Liver (tissue), 9 donors: ENCODE data around the gene TAGLN. TPM values are rescaled to one million over a fixed set of nuclear protein-coding genes. Genes with fewer than 3 reads are reported as not detected.
"Not testable (repeated sequence)": the region's sequence is repeated elsewhere in the genome, so short reads cannot be mapped to it uniquely, and the experiment has no call there.

ENCODE experiments used
- DNase-seq: peaks from one replicate; pipeline ENCODE4 v3.0.0-alpha.2; 2017; ENCODE audit warnings: low spot score
- H3K27ac ChIP-seq, 2 donors: one replicate each; pipeline ENCODE4 v1.7.0; 2013; ENCODE audit warnings: inconsistent platforms in 2 of 2, low read length in 2 of 2, control low read depth in 1 of 2, low read depth in 1 of 2, mild to moderate bottlenecking in 1 of 2
- H3K27me3 ChIP-seq, 4 donors: one replicate each; pipeline versions ENCODE4 v1.6.1 to v1.7.0; 2013; ENCODE audit warnings: low read length in 3 of 4, inconsistent platforms in 1 of 4, mild to moderate bottlenecking in 1 of 4, moderate library complexity in 1 of 4; ENCODE audit not compliant: control insufficient read depth in 4 of 4, insufficient read depth in 4 of 4
- H3K36me3 ChIP-seq, 4 donors: one replicate each; pipeline versions ENCODE4 v1.6.1 to v1.7.0; 2013; ENCODE audit warnings: low read length in 3 of 4, mild to moderate bottlenecking in 3 of 4, low read depth in 1 of 4, moderate library complexity in 1 of 4; ENCODE audit not compliant: control insufficient read depth in 4 of 4, insufficient read depth in 3 of 4
- H3K4me1 ChIP-seq, 4 donors: one replicate each; pipeline versions ENCODE4 v1.6.1 to v1.7.0; 2013; ENCODE audit warnings: low read length in 3 of 4, mild to moderate bottlenecking in 3 of 4, moderate library complexity in 1 of 4; ENCODE audit not compliant: control insufficient read depth in 4 of 4, insufficient read depth in 4 of 4
- H3K4me3 ChIP-seq, 3 donors: one replicate each; pipeline versions ENCODE4 v1.6.1 to v1.7.0; 2013; ENCODE audit warnings: low read length in 3 of 3, control low read depth in 1 of 3, low read depth in 1 of 3, mild to moderate bottlenecking in 1 of 3
- H3K9ac ChIP-seq, 2 donors: one replicate each; pipeline ENCODE4 v1.7.0; 2013; ENCODE audit warnings: low read length in 2 of 2, mild to moderate bottlenecking in 2 of 2, moderate library complexity in 2 of 2, control low read depth in 1 of 2, low read depth in 1 of 2
- H3K9me3 ChIP-seq, 4 donors: one replicate each; pipeline versions ENCODE4 v1.6.1 to v1.7.0; 2013; ENCODE audit warnings: low read length in 3 of 4; ENCODE audit not compliant: control insufficient read depth in 4 of 4
- EGR1 ChIP-seq, 2 donors: IDR thresholded peaks; 2 replicates each; pipeline ENCODE4 v1.6.1; 2016 to 2018; ENCODE audit warnings: antibody characterized with exemption in 2 of 2, low read depth in 2 of 2
- FOXA1 ChIP-seq: IDR thresholded peaks from 2 replicates; pipeline ENCODE4 v1.6.1; 2016; ENCODE audit warnings: antibody characterized with exemption
- RXRA ChIP-seq, 2 donors: IDR thresholded peaks; 2 replicates each; pipeline ENCODE4 v1.6.1; 2017 to 2018; ENCODE audit warnings: antibody characterized with exemption in 2 of 2, mild to moderate bottlenecking in 1 of 2
- SP1 ChIP-seq: IDR thresholded peaks from 2 replicates; pipeline ENCODE4 v1.6.1; 2018; ENCODE audit warnings: antibody characterized with exemption, mild to moderate bottlenecking
- YY1 ChIP-seq: IDR thresholded peaks from 2 replicates; pipeline ENCODE4 v1.6.1; 2016; ENCODE audit warnings: antibody characterized with exemption, mild to moderate bottlenecking
- WGBS: extraction: QIAGEN DNeasy Blood & Tissue Kit; methylation state at CpG from one replicate; pipeline ENCODE4 v1.1.7; 2013; 5-methylcytosine and 5-hydroxymethylcytosine counted together
- polyA plus RNA-seq, 2 donors: library from polyadenylated mRNA; stranded (reverse) in 1 of 2; unstranded in 1 of 2; fragments of 200-250 nt in 1 of 2; fragments of >200 nt in 1 of 2; fragmentation: Nextera tagmentation in 1 of 2; extraction: Ambion mirVana in 1 of 2; gene quantifications; one replicate each; pipeline versions ENCODE4 v1.2.1 to v1.2.3, GENCODE V29; 2013 to 2015
- total RNA-seq, 2 donors: library from RNA; depleted of rRNA; stranded (reverse); fragments of >200 nt; gene quantifications; one replicate each; pipeline ENCODE4 v1.2.3, GENCODE V29; 2014
- TF ChIP-seq, protein P1 (sequence below): fragments of 150-350 bp; IDR thresholded peaks from 2 replicates; pipeline ENCODE4 v1.5.1; 2017; ENCODE audit warnings: improper control_type of control experiment, low read depth, low read length; ENCODE audit not compliant: missing input control
- TF ChIP-seq, protein P2 (sequence below): IDR thresholded peaks from 2 replicates; pipeline ENCODE4 v1.6.1; 2016; ENCODE audit warnings: antibody characterized with exemption
- TF ChIP-seq, protein P3 (sequence below): IDR thresholded peaks from 2 replicates; pipeline ENCODE4 v1.6.1; 2016; ENCODE audit warnings: antibody characterized with exemption
- donor health status: healthy.
- donor health status: healthy.
- donor health status: healthy.
- donor health status: healthy.
- donor health status: healthy.

Gene TAGLN
- total and polyA plus RNA-seq, 4 donors, result 7.4 to 309 (median 96.2) TPM

DNA sequence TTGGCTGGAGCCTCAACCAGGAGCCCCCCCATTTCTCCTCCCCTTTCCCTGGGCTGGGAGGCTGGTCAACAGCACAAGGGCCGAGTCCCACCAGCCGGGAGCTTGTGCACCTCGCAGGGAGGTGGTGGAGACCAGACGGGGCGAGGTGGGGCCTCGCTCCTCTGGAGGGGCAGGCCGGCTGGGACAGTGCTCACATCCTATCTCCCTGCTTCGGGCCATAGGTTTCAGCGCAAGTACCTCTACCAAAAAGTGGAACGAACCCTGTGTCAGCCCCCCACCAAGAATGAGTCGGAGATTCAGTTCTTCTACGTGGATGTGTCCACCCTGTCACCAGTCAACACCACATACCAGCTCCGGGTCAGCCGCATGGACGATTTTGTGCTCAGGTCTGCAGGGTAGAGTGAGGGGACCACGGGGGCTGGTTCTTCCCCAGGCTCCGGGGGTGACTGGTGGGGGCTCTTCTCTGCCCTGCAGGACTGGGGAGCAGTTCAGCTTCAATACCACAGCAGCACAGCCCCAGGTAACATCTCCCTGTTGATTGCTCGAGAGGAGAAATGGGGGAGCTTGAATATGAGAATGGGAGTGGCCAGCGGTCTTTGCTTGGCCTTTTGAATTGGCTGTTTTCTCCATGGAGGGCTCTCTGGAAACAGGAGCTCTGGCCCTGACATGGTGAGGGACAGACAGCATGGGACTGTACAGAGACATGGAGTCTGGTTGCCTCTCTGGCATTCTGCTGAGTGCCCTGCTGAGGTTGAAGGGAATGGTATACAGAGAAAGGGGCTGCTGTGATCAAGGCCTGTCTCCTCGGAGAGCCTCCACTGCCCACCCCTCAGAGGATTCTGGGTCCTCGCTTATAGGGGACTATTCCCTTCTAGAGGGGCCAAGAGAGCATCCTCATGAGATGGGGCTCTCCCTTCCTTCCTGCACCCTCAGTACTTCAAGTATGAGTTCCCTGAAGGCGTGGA lies 17.3 kb upstream of the TAGLN start:
- H3K9me3 ChIP-seq, result no peaks in the 10 kb centered on the region
- H3K4me1 ChIP-seq, result peaks cover 4 to 23% (median 18%) of the 10 kb centered on the region in 4 donors
- H3K27me3 ChIP-seq, result no peaks in the 10 kb centered on the region
- no peak for TF ChIP-seq RXRA (IDR thresholded peaks at IDR 0.05)
- TF ChIP-seq, protein P1, sequence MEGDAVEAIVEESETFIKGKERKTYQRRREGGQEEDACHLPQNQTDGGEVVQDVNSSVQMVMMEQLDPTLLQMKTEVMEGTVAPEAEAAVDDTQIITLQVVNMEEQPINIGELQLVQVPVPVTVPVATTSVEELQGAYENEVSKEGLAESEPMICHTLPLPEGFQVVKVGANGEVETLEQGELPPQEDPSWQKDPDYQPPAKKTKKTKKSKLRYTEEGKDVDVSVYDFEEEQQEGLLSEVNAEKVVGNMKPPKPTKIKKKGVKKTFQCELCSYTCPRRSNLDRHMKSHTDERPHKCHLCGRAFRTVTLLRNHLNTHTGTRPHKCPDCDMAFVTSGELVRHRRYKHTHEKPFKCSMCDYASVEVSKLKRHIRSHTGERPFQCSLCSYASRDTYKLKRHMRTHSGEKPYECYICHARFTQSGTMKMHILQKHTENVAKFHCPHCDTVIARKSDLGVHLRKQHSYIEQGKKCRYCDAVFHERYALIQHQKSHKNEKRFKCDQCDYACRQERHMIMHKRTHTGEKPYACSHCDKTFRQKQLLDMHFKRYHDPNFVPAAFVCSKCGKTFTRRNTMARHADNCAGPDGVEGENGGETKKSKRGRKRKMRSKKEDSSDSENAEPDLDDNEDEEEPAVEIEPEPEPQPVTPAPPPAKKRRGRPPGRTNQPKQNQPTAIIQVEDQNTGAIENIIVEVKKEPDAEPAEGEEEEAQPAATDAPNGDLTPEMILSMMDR, result no peak
- TF ChIP-seq, protein P2, sequence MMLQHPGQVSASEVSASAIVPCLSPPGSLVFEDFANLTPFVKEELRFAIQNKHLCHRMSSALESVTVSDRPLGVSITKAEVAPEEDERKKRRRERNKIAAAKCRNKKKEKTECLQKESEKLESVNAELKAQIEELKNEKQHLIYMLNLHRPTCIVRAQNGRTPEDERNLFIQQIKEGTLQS, result no peak
- no peak overlapping the region for H3K27ac ChIP-seq
- no peak overlapping the region for H3K4me3 ChIP-seq
- no peak for DNase-seq
- H3K36me3 ChIP-seq, result peaks cover 3 to 30% (median 12%) of the 10 kb centered on the region in 4 donors
- WGBS, result 95% methylated on average over 22 of the region's 22 CpGs
- no peak overlapping the region for H3K9ac ChIP-seq

DNA sequence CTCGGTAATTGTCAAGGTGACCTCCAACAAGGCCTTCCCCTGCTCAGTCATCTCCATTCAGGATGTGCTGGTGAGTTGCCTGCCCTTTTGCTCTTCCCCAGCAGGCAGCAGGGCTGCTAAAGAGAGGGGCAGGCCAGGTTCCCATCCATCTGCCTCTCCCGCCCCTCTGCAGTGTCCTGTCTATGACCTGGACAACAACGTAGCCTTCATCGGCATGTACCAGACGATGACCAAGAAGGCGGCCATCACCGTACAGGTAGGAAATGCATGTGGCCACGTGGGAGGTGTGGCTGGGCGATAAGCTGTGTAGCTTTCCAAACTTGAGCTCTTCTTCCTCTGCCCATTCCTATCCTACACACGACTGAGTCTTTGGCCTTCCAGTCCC lies 16.6 kb upstream of the TAGLN start:
- Histone ChIP-seq H3K9ac (no peak overlapping the region), H3K4me3 (no peak overlapping the region), H3K27me3 (no peaks in the 10 kb centered on the region), H3K27ac (no peak overlapping the region), H3K4me1 (peaks cover 4 to 23% (median 18%) of the 10 kb centered on the region in 4 donors), H3K36me3 (peaks cover 3 to 37% (median 15%) of the 10 kb centered on the region in 4 donors), H3K9me3 (no peaks in the 10 kb centered on the region)
- DNase-seq, result peak; percentile 30
- no peak for TF ChIP-seq YY1
- TF ChIP-seq, protein P3, sequence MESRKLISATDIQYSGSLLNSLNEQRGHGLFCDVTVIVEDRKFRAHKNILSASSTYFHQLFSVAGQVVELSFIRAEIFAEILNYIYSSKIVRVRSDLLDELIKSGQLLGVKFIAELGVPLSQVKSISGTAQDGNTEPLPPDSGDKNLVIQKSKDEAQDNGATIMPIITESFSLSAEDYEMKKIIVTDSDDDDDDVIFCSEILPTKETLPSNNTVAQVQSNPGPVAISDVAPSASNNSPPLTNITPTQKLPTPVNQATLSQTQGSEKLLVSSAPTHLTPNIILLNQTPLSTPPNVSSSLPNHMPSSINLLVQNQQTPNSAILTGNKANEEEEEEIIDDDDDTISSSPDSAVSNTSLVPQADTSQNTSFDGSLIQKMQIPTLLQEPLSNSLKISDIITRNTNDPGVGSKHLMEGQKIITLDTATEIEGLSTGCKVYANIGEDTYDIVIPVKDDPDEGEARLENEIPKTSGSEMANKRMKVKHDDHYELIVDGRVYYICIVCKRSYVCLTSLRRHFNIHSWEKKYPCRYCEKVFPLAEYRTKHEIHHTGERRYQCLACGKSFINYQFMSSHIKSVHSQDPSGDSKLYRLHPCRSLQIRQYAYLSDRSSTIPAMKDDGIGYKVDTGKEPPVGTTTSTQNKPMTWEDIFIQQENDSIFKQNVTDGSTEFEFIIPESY, result no peak
- no peak for TF ChIP-seq EGR1 (IDR thresholded peaks at IDR 0.05; ENCODE audit: low read depth in 2 of 2)
- TF ChIP-seq, protein P2, result no peak
- TF ChIP-seq, protein P1, result no peak
- no peak for TF ChIP-seq SP1
- TF ChIP-seq FOXA1, result no peak
- 95% methylated on average over 10 of the region's 10 CpGs for WGBS

DNA sequence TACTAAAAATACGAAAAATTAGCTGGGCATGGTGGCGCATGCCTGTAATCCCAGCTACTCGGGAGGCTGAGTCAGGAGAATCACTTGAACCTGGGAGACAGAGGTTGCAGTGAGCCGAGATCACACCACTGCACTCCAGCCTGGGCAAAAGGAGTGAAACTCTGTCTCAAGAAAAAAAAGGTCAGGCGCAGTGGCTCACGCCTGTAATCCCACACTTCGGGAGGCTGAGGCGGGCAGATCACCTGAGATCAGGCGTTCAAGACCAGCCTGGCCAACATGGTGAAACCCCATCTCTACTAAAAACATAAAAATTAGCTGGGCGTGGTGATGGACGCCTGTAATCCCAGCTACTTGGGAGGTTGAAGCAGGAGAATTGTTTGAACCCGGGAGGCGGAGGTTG lies 16.0 kb upstream of the TAGLN start:
- WGBS, result 97% methylated on average over 13 of the region's 13 CpGs
- not testable (repeated sequence) for DNase-seq, H3K27me3 ChIP-seq, H3K9ac ChIP-seq, H3K9me3 ChIP-seq, H3K4me3 ChIP-seq, H3K27ac ChIP-seq
- Histone ChIP-seq H3K4me1 (peaks cover 2 to 21% (median 16%) of the 10 kb centered on the region in 4 donors), H3K36me3 (peaks cover 7 to 43% (median 18%) of the 10 kb centered on the region in 4 donors)
